NCI-H524 treated with DMSO at 0.1 percent for 48 hours (cell line): ENCODE results near the gene OLIG3.

Source experiments
- DNase-seq: peaks from one replicate; lab custom pipeline; 2025; lab: John Stamatoyannopoulos, UW

Gene OLIG3

GRCh38 chr6:137495703-137496336, 1.6 kb upstream of the OLIG3 start:
- no peak for DNase-seq

DNA sequence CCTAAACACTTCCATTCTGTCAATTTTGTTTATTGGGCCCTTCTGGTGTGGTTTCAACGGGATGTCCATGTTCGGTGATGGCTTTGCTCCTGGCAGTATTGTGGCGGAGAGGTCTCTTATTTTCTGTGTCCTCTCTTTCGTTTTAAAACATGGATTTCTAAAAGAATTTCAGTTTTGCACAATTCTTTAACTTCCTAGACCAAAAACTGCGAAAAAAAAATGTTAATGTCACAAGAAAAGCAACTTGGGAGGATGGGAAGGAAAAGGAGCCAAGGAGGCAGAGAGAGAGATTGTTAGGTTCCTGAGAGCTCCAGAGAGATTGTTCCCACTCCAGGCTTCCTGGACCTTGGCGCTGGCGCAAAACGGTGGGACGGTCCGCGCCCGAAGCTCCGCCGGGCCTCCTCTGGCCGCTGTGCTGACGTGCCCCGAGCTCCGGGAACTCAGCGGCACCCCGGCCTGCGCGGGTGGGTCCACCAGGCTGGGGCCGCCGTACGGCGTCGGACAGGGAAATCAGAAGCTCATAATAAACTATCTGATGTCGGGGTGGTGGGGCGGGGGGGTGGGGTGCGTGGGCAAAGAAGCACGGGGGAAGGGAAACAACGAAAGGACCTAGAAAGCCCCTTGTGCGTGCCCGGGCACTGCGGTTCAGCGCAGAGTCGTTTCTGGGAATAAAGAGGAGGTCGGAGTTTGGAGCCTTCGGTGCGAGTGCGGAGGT, 951 bp upstream of the OLIG3 start:
- no peak for DNase-seq

DNA sequence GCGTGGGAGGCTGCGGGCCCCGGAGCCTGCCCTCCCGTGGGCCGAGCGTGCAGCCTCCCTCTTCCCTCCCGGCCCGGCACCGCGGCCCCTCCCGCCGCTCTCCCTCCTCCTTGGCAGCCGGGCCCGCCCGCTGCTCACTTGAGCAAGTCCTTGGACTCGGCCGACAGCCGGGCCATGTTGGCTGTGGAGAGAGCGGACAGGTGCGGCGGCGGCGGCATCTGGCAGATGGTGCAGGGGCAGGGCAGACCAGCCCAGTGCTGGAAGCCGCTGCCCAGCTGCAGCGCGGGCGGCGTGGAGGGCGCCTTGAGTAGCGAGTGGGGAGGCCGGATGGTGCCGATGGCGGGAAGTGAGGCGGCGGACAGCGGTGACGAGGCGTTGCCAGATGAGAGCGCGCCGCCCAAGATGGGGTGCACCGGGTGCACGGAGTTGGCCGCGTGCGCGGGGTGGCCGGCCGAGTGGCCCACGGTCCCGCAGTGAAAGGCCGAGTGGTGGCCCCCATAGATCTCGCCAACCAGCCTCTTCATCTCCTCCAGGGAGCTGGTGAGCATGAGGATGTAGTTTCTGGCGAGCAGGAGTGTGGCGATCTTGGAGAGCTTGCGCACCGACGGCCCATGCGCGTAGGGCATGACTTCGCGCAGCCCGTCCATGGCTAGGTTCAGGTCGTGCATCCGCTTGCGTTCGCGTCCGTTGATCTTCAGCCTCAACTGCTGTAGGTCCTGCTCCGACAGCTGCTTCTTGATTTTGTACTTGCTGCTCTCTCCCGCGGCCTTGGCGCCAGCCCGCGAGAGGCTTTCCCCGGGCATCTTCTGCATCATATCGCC, 766 bp downstream of the OLIG3 start:
- DNase-seq, result peak; percentile 84

- DNase-seq, result no peak
These were observed 1.6 kb downstream of the OLIG3 start for GRCh38 chr6:137492289-137493217.

DNA sequence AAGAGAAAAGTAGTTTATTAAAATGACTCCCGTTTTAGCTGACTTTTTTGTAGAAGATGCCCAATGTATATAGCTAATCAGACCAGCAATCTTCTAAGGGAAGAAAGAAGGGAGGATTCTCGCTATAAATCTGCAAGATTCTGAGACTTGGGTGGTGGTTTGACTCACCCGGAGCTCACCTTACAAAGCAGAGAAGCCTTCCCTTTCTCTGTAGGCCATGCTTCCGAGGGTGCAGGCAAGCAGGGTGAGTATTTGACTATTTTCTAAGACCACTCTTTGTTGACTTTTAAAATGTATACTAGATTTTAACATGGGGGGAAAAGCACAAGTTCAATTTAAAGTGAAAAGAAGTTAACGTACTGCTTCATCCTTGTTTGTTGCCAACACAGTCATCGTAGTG, 2.7 kb downstream of the OLIG3 start:
- DNase-seq, result no peak

GRCh38 chr6:137490961-137491360, 3.2 kb downstream of the OLIG3 start:
- no peak for DNase-seq

- DNase-seq, result no peak
These were observed 3.9 kb downstream of the OLIG3 start for GRCh38 chr6:137490006-137490905.

GRCh38 chr6:137489046-137490005, 4.9 kb downstream of the OLIG3 start:
- DNase-seq, result no peak

- no peak for DNase-seq
These were observed 5.8 kb downstream of the OLIG3 start for GRCh38 chr6:137488150-137489045.

DNA sequence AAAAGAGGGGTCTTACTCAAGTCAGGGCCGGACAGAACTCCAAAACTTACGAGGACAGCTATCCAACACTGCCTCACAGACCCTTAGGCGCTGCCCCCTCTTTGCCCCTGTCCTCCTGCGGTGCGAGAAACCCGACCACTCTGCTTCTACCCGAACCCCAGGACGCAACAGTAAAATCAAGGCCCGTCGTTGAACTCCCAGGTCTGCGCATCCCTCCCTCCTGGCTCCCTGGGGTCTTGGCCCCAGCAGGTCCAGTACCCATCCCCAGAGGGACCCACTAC, 6.4 kb downstream of the OLIG3 start:
- no peak for DNase-seq

DNA sequence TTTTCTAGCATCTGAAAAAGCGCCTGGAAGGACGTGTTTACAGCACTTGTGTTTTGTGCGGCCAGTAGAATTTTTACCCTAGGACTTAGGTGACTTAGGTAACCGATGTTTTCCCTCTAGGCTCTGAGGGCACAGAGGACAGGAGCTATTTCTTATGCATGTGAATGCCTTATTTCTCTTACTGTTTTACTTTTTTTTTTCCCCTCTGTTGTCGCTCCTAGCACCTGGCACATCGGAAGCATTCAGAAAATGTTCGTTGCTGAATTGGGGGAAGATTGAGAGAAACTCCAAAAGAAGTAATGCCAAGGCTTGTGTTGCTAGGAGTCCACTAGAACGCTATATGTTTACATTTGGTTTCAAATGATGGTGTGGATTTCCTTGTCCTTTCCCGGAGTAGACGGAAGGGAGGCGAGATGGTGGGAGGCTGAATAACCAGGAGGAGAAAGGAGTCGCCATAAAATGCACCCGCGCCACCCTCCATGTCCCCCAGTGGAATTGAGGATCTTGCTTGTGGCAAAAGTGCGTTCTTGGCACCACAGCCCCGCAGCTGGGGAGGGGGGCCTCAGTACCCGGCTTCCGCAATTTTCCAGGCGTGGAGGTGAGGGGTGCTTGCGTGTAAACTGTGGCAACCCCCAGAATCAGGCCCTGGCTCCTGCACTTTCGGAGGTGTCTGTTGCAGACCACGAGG, 6.9 kb downstream of the OLIG3 start:
- DNase-seq, result no peak

DNA sequence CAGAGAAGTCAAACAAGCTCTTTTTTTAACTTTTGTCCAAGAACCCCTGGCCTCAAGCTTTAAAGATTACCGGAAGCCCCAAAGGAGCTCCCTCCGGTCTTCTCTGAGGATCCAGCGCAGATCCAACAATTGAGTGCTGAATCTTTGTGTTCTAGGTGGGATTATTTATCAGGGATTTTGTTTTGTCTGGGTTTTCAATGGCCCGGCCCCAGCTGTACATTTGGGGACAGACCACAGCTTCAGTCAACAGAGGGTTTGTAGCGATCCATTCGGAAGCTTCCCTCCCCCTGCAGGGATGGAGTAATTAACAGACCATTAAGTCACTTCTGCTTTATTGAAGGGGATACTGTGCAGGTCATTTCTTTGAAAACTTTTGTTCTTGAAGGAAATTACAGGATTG, 7.8 kb downstream of the OLIG3 start:
- DNase-seq, result no peak

GRCh38 chr6:137480431-137480830, 13.8 kb downstream of the OLIG3 start:
- DNase-seq, result no peak

- no peak for DNase-seq
These were observed 19.1 kb downstream of the OLIG3 start for GRCh38 chr6:137475103-137475502.

- no peak for DNase-seq
These were observed 20.6 kb downstream of the OLIG3 start for GRCh38 chr6:137473598-137473997.

- no peak for DNase-seq
These were observed 21.5 kb downstream of the OLIG3 start for GRCh38 chr6:137472641-137473137.

DNA sequence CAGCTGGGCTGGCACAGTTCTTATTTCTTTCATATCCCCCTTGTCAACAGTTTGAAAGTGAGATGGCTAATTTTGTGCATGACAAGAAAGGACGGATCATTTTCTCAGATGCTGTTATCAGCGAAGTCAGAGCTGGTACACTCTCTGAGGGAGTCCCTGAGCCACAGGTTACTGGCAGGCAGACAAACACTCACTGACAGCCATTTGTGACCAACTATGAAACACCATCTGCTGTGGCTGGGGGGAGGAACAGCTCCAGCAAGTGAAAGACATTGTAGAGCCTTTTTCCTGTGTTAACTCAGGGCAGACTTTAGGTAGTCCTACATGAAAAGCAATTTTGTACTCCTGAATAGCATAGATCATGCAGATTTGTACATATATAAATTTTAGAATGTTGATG, 22.2 kb downstream of the OLIG3 start:
- DNase-seq, result peak; percentile 55

DNA sequence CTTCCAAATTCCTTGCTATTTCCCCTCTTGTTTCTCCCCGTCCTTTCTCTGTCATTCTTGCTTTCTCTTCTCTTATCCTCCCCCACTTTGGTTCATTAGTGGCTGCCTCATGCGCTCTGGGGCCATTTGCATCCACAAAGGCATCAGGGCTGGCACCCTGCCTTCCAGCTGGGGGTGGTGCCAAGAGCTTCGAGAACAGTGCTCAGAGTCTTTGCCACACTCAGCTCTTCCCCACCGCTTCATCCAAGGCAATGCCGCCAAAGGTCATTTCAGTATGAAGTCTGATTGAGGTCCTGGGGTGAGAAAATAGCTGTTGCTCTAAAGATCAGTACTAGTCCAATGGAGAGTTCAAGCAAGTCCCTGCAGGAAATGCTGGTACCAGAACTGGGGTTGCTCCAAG, 22.7 kb downstream of the OLIG3 start:
- DNase-seq, result no peak
